GM18907 (cell line): ENCODE data around the gene PIEZO2.

ENCODE experiments used
- ATAC-seq: cut with Tn5 transposase; IDR thresholded peaks from one replicate; pipeline ENCODE4 v1.9.1; 2021; ENCODE audit warnings: mild to moderate bottlenecking, moderate library complexity; ENCODE audit not compliant: unreplicated experiment

PIEZO2 gene

DNA sequence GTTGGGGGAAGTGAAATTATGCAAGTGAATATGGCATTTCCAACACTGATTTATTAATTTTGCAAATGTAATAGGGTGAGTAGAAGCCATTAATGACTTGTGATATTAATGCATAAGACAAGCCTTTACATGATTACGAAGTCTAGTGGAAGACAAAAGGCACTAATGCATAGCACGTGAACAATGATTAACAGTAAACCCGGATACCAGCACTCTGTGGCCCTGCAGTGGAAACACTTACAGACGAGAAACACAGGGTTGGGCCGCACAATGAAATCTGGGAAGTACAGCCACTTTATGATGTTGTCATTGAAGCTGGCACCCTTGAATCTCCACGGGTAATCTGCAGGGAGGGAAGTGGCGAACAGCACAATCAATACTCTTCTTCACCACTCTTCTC is 390.1 kb downstream of the PIEZO2 start:
- ATAC-seq: no peak

GRCh38 chr18:10757946-10758345 is 391.4 kb downstream of the PIEZO2 start:
- no peak for ATAC-seq

DNA sequence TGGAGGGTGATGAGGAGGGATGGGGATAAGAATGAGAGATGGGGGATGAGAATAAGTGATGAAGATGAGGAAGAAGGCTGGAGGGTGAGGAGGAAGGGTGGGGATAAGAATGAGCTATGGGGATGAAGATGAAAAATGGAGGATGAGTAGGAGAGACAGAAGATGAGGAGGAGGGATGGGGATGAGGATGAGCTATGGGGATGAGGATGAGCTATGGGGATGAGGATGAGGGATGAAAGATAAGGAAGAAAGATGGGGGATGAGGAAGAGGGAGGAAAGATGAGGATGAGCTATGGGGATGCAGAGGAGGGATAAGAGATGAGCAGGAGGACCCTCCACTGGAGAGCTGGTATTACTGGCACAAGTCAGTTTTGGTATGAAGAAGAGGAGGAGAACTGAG is 392.0 kb downstream of the PIEZO2 start:
- ATAC-seq: no peak

- ATAC-seq: no peak
Measured at GRCh38 chr18:10755855-10756254, 393.5 kb downstream of the PIEZO2 start.

GRCh38 chr18:10754128-10754527 is 395.2 kb downstream of the PIEZO2 start:
- ATAC-seq: no peak

GRCh38 chr18:10752382-10752781 is 397.0 kb downstream of the PIEZO2 start:
- no peak for ATAC-seq

DNA sequence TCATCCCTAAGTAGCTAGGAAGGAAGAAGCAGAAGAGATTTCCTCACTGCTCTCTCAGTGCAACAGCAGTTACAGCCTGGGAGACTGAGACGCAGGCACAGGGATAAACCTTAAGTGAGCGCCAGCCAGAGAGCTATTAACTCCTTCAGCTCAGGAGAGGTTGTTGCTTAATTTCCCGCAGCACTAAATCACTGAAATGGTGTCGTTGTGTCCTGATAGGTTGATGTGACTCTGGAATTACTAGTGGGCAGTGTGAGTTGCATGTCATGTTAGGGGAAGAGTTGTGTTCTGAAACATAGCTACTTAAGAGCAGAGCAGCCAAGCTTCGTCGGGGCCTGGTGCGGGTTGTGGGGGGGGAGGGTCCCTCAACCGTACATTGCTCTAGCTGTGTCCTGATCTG is 397.7 kb downstream of the PIEZO2 start:
- ATAC-seq: no peak

DNA sequence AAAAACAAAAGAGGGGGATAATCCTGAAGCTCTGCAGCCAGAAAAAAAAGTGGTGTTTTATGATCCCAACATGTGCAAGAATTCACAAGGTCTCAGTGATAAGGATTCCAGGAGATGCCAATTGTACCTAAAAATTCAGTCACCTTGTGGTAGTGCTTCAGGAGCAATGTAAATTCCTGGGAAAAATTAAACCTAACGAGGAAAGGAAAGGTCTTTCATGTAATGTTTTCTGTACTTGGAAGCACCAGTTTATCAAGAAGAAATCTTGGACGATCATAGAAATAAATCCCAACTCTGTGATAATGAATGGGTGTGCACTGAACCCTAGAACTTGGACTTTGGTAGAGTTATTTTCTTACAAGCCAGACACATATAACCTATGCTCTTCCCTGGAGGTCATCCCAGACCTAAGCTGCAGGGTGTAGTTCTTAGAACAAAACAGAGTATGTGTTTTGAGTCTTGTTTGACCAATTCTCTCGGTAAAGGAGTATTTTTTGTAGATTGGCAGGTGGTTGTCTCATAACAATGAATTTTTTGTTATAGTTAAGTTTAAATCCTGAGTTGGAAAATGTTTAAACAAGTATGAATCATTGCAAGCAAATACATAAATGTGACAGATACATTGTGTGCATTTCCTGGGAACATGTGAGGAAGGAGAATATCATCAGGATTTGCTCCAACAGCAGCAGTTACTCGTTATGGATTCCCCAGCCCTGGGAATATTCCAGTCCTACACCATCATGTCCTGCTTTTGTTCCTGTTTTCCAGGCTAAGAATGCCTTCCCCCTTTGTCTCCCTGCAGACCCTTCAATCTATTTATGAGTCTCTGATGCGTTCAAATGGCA is 399.0 kb downstream of the PIEZO2 start:
- ATAC-seq: no peak

GRCh38 chr18:10748641-10749040 is 400.7 kb downstream of the PIEZO2 start:
- no peak for ATAC-seq

DNA sequence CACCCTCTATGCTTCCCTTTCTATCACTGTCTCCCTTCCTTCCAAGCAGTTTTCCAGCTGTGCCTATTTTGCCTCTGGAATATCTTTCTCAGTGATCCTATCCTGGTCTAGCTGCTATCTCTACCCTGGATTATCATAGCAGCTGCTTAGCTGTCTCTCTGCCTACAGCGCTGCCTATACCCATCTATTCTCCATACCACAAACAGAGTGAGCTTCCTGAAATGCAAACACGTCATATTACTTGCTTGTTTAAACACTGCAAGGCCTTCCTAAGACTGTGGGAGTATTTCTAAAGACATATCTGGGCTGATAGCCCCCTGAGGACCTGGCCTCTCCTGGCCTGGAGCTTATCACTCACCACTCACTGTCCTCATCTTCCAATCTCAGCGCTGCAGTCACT is 403.4 kb downstream of the PIEZO2 start:
- no peak for ATAC-seq

DNA sequence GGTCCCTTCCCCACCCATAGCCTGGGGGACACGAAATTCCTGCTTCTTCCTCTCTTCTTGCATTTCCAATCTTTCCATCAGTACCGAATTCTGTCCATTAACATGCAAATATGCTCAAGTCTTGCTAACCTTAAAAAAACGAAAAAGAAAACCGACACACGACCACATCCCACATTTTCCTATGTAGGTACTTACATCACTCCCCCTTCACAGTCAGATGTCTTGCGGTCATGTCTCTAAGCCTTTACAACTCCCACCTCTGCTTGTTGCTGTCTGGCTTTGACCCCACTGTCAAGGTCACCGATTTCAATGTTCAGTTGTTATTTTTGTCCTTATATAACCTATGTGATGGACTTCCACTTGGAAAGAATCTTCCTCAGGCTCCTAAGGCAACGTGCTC is 404.1 kb downstream of the PIEZO2 start:
- ATAC-seq: no peak

DNA sequence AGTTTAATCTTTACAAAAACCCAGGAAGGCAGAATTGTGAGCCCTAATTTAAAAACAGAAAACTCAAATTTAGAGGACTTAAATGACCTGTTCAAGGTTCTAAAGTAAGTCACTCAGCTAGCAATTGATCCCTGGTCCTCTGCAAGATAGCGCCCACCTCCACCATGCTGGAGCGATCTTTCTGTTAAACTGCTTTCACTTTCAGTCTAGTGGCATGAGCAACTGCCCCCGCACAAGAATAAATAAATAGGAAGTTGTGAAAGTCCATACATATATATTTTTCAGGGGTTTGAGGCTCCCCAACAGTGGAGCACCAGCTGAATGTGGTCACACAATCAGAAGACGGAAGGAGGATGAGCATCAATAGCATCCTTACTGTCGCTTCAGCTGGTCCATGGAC is 405.6 kb downstream of the PIEZO2 start:
- ATAC-seq: no peak

GRCh38 chr18:10739152-10739551 is 410.2 kb downstream of the PIEZO2 start:
- ATAC-seq: no peak

GRCh38 chr18:10736984-10737383 is 412.4 kb downstream of the PIEZO2 start:
- no peak for ATAC-seq

- ATAC-seq: no peak
Measured at GRCh38 chr18:10732990-10733389, 416.4 kb downstream of the PIEZO2 start.

DNA sequence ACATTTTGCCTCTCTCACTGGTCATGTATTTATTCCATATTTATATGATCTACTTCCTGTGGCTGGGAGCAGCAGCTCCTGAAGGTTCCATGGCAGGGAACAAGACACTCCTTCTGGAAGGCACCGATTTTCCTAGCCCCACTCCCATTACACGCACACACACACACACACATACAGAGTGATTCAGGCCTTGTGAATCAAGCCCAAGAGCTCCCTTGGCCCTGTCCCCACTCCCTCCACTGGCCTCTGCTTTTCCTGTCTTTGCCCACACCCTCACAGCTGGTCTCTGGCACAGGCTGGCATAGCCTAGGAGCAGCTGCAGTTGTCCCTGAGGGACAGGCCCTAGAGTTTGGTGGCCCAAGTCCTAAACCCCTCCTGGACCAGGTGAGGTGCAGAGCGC is 421.9 kb downstream of the PIEZO2 start:
- no peak for ATAC-seq

DNA sequence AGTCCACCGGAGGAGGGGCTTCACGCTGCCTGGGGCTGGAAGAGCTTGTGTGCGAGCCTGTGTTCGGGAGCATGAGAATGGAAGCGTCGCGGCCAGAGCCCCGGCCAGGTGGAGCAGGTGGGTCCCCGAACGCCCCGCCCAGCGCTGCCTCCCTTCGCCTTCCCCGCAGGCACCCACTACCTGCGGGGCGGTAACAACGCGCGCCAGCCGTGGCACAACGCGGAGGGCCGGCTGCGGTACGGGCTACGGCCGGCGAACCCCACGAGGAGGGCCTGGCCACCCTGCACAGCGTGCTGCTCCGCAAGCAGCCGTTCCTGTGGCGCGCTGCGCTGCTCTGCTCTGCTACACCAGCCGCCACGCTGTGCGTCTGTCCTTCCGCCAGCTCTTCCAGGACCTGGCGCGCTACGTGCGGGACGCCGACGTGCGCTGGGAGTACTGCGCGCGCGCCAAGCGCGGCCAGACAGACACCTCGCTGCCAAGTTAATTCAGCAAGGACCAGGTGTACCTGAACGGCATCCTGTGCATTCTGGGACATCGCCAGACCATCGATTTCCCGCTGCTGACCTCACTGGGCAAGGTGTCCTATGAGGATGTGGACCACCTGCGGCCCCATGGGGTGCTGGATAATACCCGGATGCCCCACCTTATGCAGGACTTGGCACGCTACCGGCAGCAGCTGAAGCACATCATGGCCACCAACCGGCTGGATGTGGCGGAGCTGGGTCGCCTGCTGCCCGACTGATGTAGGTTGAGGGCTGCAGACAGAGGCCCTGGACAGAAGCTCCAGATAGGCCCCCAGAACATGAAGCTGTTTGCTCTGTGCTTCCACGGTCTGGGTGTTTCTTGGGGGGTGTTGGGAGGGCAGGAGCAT is 422.9 kb downstream of the PIEZO2 start:
- no peak for ATAC-seq

DNA sequence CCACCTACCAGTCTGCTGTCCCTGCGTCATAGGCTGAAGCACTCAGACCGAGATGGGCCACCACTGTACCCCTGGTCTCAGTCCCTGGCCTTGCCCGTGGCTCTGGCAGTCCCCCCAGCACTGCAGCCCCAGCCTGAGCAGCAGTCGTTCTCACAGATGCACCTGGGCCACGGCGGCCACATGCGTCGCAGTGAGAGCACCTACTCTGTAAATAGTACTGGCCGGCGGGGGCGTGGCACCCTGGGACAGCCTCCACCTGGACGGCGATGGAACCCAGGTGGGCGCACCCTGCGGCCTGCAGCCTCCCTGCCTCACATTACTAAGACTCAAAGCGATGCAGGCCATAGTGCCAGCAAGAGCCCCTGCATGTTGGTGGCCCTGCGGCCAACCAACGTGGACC is 424.7 kb downstream of the PIEZO2 start:
- ATAC-seq: no peak

GRCh38 chr18:10723496-10723895 is 425.9 kb downstream of the PIEZO2 start:
- no peak for ATAC-seq

GRCh38 chr18:10718809-10719208 is 430.6 kb downstream of the PIEZO2 start:
- no peak for ATAC-seq

DNA sequence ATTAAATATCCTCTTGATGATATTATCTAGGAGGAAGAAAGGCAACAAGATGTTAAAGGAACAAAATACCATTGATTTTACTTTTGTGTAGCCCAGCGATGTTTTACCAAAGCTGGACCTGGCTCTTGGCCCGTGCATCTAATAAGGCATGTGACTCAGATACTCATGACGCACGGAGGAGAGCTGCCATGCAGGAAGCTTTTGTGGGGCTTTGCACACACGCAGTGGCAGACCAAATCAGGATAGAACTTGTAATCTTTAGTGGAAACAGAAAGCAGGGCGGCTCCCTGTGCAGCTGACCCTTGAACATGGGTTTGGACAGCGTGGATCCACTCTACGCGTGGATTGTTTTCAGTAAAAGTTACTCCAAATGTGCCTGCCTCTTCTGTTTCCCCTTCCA is 433.6 kb downstream of the PIEZO2 start:
- ATAC-seq: no peak

DNA sequence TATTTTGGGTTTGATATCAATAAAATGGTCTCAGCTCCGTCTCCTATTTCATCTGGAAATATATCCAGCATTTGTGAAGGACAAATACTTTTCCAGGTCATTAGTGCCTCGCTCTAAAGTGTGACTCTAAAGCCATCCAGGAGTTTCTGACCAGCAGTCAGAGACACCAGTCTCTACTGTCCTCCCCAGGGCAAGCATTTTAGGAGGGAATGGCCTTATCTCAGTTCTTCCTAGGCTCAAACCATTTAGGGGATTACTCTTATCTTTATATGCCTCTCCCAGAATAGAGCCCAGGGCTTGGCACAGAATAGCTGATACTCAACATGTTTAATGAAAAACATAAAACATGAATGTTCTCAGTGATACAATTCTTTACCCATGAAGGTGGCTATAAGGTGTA is 436.0 kb downstream of the PIEZO2 start:
- ATAC-seq: no peak
